GM18873 (cell line): ENCODE measurements around the gene PLA2G4B.

ENCODE experiments used
- ATAC-seq: cut with Tn5 transposase; IDR thresholded peaks from one replicate; pipeline ENCODE4 v1.9.1; 2021; ENCODE audit warnings: mild to moderate bottlenecking, moderate library complexity, moderate number of reproducible peaks; ENCODE audit not compliant: unreplicated experiment, low FRiP score

The PLA2G4B gene

GRCh38 chr15:41806291-41807181, 32.1 kb upstream of the PLA2G4B start:
- no peak for ATAC-seq

GRCh38 chr15:41809121-41809520, 29.5 kb upstream of the PLA2G4B start:
- ATAC-seq, result no peak

DNA sequence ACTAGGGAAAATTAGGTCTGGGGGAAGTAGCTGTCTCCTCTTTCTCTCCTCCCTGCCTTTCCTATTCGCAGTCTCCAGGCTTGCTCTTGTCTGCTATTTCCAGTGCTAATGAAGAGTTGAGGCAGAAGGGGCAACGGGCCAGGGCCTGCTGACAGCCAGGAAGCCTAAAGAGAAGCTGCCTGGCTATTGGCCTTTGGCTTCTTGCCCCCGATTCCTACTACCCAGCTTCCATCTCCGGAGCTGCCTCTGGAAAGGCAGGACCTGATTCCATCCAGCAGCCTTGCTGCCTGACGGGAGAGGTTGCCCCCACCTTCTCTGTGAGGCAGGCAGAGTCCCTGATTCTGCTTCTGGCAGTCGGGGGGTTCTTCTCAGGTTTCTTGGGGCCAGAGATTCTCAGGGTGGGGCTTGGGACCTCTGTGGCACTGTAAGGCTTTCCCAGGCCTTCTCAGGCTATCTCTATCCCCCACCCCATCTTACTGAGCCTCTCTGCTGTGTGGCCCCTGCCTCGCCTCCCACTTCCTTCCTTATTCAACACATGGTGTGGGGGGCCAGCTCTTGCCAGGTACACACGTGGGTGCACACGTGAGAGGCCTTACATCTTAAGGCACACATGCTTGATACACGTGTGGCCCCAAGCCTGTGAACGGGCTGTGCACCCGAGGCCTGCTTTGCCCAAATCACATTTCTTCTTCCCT, 29.0 kb upstream of the PLA2G4B start:
- ATAC-seq, result no peak

DNA sequence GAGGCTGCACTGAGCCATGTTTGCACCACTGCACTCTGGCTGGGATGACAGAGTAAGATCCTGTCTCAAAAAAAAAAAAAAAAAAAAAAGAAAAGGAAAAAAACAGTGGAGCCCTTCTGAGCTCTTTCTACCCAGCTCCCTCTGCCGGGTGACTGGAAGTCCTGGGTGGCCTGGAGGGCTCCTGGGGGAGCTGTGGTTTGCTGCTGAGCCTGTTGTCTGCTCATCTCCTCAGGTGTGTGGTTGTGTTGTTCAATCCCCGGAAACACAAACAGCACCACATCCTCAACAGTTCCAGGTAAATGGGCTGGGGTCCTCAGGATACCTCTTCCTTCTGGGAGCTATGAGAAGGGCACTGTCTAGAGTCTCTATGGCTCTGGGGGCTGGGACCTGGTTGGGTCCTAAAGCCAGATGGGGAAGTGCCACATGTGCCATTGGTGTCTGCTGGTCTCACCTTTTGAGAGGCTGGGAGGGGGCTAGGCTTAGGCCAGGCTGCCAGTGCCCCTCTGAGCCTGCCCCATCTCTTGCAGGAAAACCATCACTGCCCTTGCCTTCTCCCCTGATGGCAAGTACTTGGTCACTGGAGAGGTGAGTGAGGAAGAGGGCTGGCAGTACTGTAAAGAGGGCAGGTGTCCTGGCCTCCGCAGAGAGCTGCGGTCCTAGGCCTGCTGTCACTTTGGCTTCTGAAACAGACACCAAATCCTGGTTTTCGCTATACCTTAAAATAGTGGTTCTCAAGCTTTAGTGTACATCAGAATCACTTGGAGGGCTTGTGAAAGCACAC, 27.8 kb upstream of the PLA2G4B start:
- no peak for ATAC-seq

DNA sequence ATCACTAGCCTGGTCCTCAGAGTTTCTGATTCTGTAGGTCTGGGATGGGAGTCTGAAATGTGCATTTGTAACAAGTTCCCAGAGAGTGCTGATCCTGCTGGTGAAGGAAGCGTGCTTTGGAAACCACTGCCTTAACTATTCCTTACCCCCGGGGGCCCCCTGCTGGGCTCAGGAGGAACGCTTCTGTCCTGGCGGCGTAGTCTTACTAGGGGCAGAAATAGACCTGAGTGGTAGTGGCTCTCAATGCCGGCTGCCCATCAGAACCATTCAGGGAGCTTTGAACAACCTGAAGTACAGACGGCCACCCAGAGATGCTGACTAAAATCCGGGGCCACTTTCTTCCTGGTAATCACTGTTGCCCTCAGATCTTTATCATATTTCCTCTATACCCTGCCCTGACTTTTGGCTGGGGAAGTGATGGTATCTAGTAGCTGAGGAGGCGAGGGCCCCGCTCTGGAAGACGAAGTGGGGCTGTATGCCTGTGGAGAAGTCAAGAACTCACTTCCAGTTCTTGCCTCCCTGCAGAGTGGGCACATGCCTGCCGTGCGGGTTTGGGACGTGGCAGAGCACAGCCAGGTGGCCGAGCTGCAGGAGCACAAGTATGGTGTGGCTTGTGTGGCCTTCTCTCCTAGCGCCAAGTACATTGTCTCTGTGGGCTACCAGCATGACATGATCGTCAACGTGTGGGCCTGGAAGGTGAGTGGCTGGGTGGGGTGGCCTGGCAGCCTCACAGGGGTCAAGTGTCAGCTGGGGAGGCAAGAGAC, 27.0 kb upstream of the PLA2G4B start:
- ATAC-seq, result no peak

- no peak for ATAC-seq
Measured at GRCh38 chr15:41812820-41813375, 25.7 kb upstream of the PLA2G4B start.

GRCh38 chr15:41813426-41813825, 25.2 kb upstream of the PLA2G4B start:
- no peak for ATAC-seq

DNA sequence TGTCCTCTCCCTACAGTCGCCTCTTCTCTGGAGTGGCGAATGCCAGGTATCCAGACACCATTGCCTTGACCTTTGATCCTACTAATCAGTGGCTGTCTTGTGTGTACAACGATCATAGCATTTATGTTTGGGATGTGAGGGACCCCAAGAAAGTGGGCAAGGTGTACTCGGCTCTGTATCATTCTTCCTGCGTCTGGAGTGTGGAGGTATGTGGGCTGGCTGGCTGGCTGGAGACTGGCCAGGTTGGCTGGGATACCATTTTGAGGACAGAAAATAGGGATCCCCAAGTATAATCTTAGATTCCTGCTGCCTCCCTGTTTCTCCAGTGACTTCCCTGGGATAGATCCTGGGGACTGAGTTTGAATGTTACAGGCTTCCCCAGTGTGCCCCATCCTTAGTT, 24.1 kb upstream of the PLA2G4B start:
- no peak for ATAC-seq

DNA sequence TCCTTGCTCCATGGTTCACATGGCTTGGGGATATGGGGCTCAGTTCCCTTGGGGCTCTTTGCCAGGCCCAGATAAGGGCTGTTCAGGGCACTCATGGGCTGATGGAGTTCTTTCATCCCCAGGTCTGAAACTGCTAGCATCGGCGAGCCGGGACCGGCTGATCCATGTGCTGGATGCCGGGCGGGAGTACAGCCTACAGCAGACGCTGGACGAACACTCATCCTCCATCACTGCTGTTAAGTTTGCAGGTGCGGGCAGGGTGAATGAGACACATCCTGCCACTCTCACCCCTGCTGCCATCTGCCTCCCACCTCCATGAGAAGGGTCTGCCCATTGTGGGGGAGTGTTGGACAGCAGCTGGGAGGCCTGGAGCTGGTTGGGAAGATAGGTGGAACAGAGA, 21.9 kb upstream of the PLA2G4B start:
- ATAC-seq, result no peak

- ATAC-seq, result no peak
Measured at GRCh38 chr15:41817327-41817726, 21.3 kb upstream of the PLA2G4B start.

GRCh38 chr15:41817781-41818180, 20.9 kb upstream of the PLA2G4B start:
- ATAC-seq, result no peak

DNA sequence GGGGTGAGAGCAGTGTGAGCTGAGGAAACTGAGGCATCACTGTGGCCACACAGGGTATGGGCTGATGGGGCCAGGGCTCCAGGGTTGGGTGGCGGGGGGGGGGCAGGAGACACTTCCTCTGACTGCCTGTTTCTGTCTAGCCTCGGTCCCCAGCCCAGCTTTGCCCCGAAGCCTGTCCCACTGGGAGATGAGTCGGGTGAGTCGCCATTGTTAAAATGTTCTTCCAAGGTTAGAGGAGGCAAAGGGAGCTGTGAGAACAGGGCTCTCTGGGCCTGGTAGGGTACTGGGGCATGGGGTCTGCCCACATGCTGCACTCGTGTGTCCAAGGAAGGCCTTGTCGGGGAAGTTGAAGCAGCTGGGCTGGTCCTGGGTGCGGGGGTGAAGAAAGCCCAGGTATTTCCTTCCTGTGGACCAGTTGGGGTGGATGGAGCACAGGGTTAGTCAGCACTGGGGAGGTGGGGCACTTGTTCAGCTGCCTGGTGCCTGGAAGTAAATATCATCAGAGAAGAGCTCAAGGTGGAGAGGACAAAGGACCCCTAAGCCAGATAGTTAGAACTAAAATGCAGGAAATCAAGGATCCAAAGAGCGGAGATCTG, 19.1 kb upstream of the PLA2G4B start:
- no peak for ATAC-seq

- ATAC-seq, result no peak
Measured at GRCh38 chr15:41820791-41821423, 17.7 kb upstream of the PLA2G4B start.

DNA sequence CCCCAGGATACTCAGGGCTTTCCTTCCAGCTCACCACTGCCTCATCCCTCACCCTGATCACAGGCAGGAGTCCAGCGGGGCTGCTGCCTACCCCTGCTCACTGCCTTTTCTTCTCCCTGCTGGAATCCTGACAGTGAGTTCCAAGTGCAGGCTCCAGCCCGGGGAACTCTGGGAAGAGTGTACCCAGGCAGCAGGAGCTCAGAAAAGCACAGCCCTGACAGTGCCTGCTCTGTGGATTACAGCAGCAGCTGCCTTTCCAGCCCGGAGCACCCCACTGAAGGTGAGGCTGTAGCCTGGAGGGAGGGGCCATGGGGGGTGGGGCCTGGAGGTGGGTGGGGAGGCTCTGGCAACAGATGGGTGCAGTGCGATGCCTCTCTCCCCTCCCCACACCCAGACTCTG, 16.8 kb upstream of the PLA2G4B start:
- no peak for ATAC-seq

- no peak for ATAC-seq
Measured at GRCh38 chr15:41822471-41822870, 16.2 kb upstream of the PLA2G4B start.

DNA sequence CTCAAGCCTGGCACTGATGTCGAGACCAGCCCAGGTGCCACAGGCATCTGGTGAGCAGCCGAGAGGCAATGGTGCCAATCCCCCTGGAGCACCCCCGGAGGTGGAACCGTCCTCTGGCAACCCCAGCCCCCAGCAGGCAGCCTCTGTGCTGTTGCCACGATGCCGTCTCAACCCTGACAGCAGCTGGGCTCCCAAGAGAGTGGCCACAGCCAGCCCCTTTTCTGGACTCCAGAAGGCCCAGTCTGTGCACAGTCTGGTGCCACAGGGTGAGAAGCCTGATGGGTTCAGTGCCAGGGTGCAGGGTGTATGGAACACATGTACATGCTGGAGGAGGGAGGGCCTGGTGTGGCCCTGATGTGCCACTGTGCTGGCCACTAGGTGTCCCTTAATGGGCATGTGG, 15.7 kb upstream of the PLA2G4B start:
- ATAC-seq, result no peak

- no peak for ATAC-seq
Measured at GRCh38 chr15:41823502-41823901, 15.1 kb upstream of the PLA2G4B start.

GRCh38 chr15:41824062-41824745, 14.4 kb upstream of the PLA2G4B start:
- ATAC-seq, result no peak

GRCh38 chr15:41825145-41825544, 13.5 kb upstream of the PLA2G4B start:
- no peak for ATAC-seq
